Natural killer cell (primary cell): ENCODE data around the gene USP2. TPM values are rescaled to one million over a fixed set of nuclear protein-coding genes. Genes with fewer than 3 reads are reported as not detected.
A peak's percentile ranks its signal among the peaks of the same experiment; 100 is the strongest.

Experiments used
- ATAC-seq, 3 donors: fragments of 150-1000 bp in 2 of 3; fragments of 200-7000 bp in 1 of 3; cut with Tn5 transposase; 1 replicate in 1 of 3; 2 replicates in 2 of 3; pipeline ENCODE4 v1.10.0; 2021; ENCODE audit warnings: mild to moderate bottlenecking in 2 of 3, moderate library complexity in 2 of 3
- DNase-seq, 2 donors: peaks; one replicate each; pipeline versions ENCODE4 v3.0.0 to v3.0.0-alpha.2; 2013 to 2021; ENCODE audit warnings: mixed read lengths in 1 of 2
- H3K27ac ChIP-seq: one replicate; pipeline ENCODE4 v1.5.1; 2013; ENCODE audit warnings: mild to moderate bottlenecking, low read length
- H3K27me3 ChIP-seq: one replicate; pipeline ENCODE4 v1.6.1; 2013; ENCODE audit warnings: low read length; ENCODE audit not compliant: control insufficient read depth, insufficient read depth
- H3K36me3 ChIP-seq: one replicate; pipeline ENCODE4 v1.6.1; 2013; ENCODE audit warnings: low read length; ENCODE audit not compliant: control insufficient read depth, insufficient read depth
- H3K4me1 ChIP-seq: one replicate; pipeline ENCODE4 v1.6.1; 2013; ENCODE audit warnings: low read length; ENCODE audit not compliant: control insufficient read depth, insufficient read depth
- H3K4me3 ChIP-seq: one replicate; pipeline ENCODE4 v1.5.1; 2013; ENCODE audit warnings: low read length
- H3K9me3 ChIP-seq: one replicate; pipeline ENCODE4 v1.6.1; 2013; ENCODE audit warnings: low read length; ENCODE audit not compliant: control insufficient read depth, insufficient read depth
- H3K27ac Mint-ChIP-seq, 2 donors: one replicate each; pipeline ENCODE4 v1.8.0; 2022; ENCODE audit warnings: mild to moderate bottlenecking in 2 of 2, mixed read lengths in 2 of 2, moderate library complexity in 1 of 2
- H3K27me3 Mint-ChIP-seq, 2 donors: one replicate each; pipeline ENCODE4 v1.8.0; 2022; ENCODE audit warnings: low read depth in 2 of 2, mixed read lengths in 2 of 2
- H3K36me3 Mint-ChIP-seq: one replicate; pipeline ENCODE4 v1.8.0; 2022; ENCODE audit warnings: mixed read lengths
- H3K4me1 Mint-ChIP-seq, 2 donors: one replicate each; pipeline ENCODE4 v1.8.0; 2022; ENCODE audit warnings: mixed read lengths in 2 of 2
- H3K4me3 Mint-ChIP-seq: one replicate; pipeline ENCODE4 v1.8.0; 2022; ENCODE audit warnings: mild to moderate bottlenecking, moderate library complexity, mixed read lengths
- H3K9me3 Mint-ChIP-seq, 2 donors: one replicate each; pipeline ENCODE4 v1.8.0; 2022; ENCODE audit warnings: mixed read lengths in 2 of 2
- CTCF ChIP-seq: fragments of 200-600 bp; IDR thresholded peaks from one replicate; pipeline ENCODE4 v1.8.0; 2022; ENCODE audit warnings: antibody characterized with exemption
- WGBS: methylation state at CpG from one replicate; pipeline ENCODE4 v1.1.7; 2013; ENCODE audit warnings: missing lambda C conversion rate; ENCODE audit not compliant: insufficient coverage; 5-methylcytosine and 5-hydroxymethylcytosine counted together
- intact Hi-C: fragments of 100-400 bp; cut with micrococcal nuclease; formaldehyde crosslinking; loops from one replicate; pipeline ENCODE4 v1.14.2; 2022
- total RNA-seq, 4 donors: library from RNA; stranded (reverse); fragments of 120-200 nt in 1 of 4; gene quantifications; one replicate each; pipeline versions ENCODE4 v1.2.3 to v1.2.4, GENCODE V29; 2013 to 2022

The USP2 gene
- total RNA-seq, 3 donors from 2014 or later (not counting 1 experiment from before 2014, with no cell fraction given) = 0.50 to 3.9 TPM; not detected in 1

DNA sequence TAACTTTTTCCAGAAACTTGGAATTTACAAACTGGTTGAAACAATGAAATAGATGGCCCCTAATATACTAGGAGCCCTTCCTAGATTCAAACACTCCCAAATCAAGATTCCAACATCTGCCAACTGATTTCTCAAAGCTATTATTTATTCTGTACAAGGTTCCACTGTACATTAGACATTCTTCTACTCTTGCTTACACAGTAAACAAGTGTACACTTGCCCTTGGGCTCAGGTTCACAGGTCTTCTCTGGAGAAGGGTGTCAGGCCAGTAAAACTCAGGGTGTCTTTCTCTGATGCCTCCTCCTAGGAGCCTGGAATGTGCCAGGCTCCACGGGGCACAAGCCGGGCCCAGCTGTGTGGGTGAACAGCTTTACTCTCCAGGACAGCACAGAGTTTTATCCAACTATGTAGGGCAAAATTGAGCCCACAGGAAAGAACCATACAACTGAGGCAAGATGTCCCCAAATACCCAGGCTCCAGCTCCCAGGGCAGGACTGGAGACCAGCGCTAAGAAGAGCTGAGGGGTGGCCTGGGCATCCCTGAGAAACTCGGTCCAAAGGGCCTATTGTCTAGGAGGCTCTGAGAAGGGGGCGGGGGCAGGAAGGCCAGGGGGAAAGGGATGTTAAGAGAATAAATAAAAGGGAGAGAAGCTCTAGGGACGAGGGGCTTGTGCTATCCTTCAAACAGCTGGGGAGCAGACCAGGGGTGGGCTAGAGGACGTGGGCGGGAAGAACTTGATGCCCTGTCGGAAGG is 26.2 kb downstream of the USP2 start:
- peaks cover 9% of the 10 kb centered on the region for H3K4me1 ChIP-seq
- no peaks in the 10 kb centered on the region for H3K9me3 Mint-ChIP-seq
- H3K4me3 ChIP-seq = no peak overlapping the region
- ATAC-seq = no peak
- H3K36me3 ChIP-seq = no peaks in the 10 kb centered on the region
- intact Hi-C loops = no loop called here
- DNase-seq = no peak
- no peaks in the 10 kb centered on the region for H3K36me3 Mint-ChIP-seq
- no peak overlapping the region for H3K27ac Mint-ChIP-seq
- H3K27me3 ChIP-seq = peaks cover 12% of the 10 kb centered on the region
- 80% methylated on average over 9 of the region's 9 CpGs for WGBS
- peaks cover 53 to 56% of the 10 kb centered on the region in 2 donors for H3K27me3 Mint-ChIP-seq
- H3K27ac ChIP-seq = no peak overlapping the region
- no peaks in the 10 kb centered on the region for H3K9me3 ChIP-seq
- TF ChIP-seq CTCF = no peak
- peaks cover 10 to 12% of the 10 kb centered on the region in 2 donors for H3K4me1 Mint-ChIP-seq
- H3K4me3 Mint-ChIP-seq = peak overlapping the region; percentile 17

DNA sequence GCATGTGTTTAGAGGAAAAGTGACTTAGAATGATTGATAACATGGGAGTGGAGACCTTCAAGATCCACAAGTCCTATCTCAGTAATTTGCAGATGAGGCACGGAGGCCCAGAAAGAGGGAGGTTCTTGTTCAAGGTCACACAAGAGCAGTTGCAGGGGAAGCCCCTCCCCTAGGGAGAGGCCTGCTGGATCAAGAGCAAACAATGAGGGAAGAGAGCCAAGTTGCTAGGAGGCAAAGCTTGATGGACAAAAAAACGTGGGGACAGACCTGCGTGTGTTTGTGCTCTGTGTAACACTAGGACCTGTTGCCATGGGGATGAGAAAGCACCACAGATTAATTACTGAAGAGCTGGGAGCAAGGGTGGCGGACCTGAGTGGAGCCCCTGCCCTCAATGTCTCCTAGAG is 28.6 kb downstream of the USP2 start:
- peaks cover 46 to 47% of the 10 kb centered on the region in 2 donors for H3K27me3 Mint-ChIP-seq
- H3K36me3 ChIP-seq = no peaks in the 10 kb centered on the region
- no peaks in the 10 kb centered on the region for H3K9me3 Mint-ChIP-seq
- no peaks in the 10 kb centered on the region for H3K36me3 Mint-ChIP-seq
- ATAC-seq (no peak), DNase-seq (no peak)
- WGBS = 68% methylated on average over 4 of the region's 4 CpGs
- H3K4me3 Mint-ChIP-seq = no peak overlapping the region
- no peak overlapping the region for H3K27ac ChIP-seq
- TF ChIP-seq CTCF = no peak
- no peak overlapping the region for H3K4me3 ChIP-seq
- H3K4me1 Mint-ChIP-seq = peaks cover 10 to 15% of the 10 kb centered on the region in 2 donors
- H3K27ac Mint-ChIP-seq = no peak overlapping the region
- peaks cover 9% of the 10 kb centered on the region for H3K4me1 ChIP-seq
- intact Hi-C loops = no loop called here
- H3K9me3 ChIP-seq = no peaks in the 10 kb centered on the region
- H3K27me3 ChIP-seq = peaks cover 10% of the 10 kb centered on the region

- intact Hi-C loops = no loop called here
- Histone ChIP-seq H3K9me3 (no peaks in the 10 kb centered on the region), H3K4me1 (peaks cover 4% of the 10 kb centered on the region), H3K36me3 (no peaks in the 10 kb centered on the region), H3K27ac (no peak overlapping the region), H3K4me3 (no peak overlapping the region), H3K27me3 (peaks cover 10% of the 10 kb centered on the region)
- Mint-ChIP-seq H3K27ac (peak overlapping the region in 1 of 2 donors; percentile 54), H3K4me3 (no peak overlapping the region), H3K9me3 (no peaks in the 10 kb centered on the region), H3K36me3 (no peaks in the 10 kb centered on the region), H3K4me1 (peaks cover 3 to 8% of the 10 kb centered on the region in 2 donors), H3K27me3 (peaks cover 38 to 47% of the 10 kb centered on the region in 2 donors)
- ATAC-seq (no peak), DNase-seq (no peak)
- WGBS = no CpG with 5 or more reads among the region's 2 CpGs
- TF ChIP-seq CTCF = no peak
Observed at GRCh38 chr11:119351232-119351631, 30.3 kb downstream of the USP2 start.

DNA sequence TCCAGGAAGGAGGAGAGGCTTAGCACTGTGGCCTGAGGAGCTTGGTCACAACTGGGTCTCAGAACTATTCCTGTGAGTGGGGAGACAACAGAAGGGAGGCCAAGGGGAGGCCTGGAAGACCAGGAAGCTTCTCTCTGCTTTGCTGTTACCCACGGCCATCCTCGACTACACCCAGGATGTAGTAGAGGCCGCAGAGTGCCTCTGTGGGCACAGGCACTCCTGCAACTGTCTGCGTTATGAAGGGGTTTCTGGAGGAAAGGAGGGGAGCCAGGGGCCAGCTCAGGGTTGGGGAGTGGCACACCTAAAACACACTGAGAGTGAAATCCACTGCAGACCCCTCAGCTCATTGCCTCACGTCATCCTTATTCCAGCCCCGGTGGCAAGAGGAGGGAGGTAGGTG is 31.2 kb downstream of the USP2 start:
- TF ChIP-seq CTCF = no peak
- Mint-ChIP-seq H3K4me3 (no peak overlapping the region), H3K27me3 (peaks cover 32 to 45% of the 10 kb centered on the region in 2 donors), H3K4me1 (peaks cover 0 to 4% of the 10 kb centered on the region in 2 donors), H3K36me3 (no peaks in the 10 kb centered on the region), H3K9me3 (no peaks in the 10 kb centered on the region), H3K27ac (no peak overlapping the region)
- peaks cover 10% of the 10 kb centered on the region for H3K27me3 ChIP-seq
- ATAC-seq = no peak
- H3K4me3 ChIP-seq = no peak overlapping the region
- no peak for DNase-seq
- WGBS = 61% methylated on average over 6 of the region's 6 CpGs
- no peak overlapping the region for H3K27ac ChIP-seq
- no peaks in the 10 kb centered on the region for H3K4me1 ChIP-seq
- no peaks in the 10 kb centered on the region for H3K36me3 ChIP-seq
- H3K9me3 ChIP-seq = no peaks in the 10 kb centered on the region
- intact Hi-C loops = no loop called here
